Midbrain (tissue), 1 donor: ENCODE data around the gene TECR.
A peak's percentile ranks its signal among the peaks of the same experiment; 100 is the strongest.
"Not testable (repeated sequence)": the region's sequence is repeated elsewhere in the genome, so short reads cannot be mapped to it uniquely, and the experiment has no call there.

Source experiments
- DNase-seq: peaks from one replicate; lab custom pipeline; 2025; lab: John Stamatoyannopoulos, UW

The TECR gene

DNA sequence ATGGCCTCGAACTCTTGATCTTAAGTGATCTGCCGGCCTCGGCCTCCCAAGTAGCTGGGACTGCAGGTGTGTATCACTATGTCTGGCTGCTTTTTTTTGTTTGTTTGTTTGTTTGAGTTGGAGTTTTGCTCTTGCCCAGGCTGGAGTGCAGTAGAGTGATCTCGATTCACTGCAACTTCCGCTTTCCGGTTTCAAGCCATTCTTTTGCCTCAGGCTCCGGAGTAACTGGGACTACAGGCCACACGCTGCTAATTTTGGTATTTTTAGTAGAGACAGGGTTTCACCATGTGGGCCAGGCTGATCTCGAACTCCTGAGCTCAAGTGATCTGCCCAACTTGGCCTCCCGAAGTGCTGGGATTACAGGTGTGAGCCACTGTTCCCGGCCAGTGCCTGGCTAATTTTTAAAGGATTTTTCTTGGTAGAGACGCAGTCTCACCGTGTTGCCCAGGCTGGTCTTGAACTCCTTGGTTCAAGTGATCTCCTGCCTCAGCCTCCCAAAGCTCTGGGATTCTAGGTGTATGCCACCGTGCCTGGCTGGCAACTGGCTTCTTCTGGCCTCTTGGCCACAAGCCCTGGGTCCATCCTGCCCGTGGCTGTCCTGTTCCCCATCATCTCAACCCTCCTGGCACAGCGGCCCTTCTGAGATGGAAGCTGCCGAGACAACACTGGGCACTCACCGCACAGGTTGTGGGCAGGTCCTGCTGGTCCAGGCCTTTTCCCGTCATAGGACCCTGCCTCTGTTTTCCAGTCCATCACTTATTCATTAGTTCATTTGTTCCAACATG is 11.5 kb downstream of the TECR start:
- DNase-seq, result no peak

DNA sequence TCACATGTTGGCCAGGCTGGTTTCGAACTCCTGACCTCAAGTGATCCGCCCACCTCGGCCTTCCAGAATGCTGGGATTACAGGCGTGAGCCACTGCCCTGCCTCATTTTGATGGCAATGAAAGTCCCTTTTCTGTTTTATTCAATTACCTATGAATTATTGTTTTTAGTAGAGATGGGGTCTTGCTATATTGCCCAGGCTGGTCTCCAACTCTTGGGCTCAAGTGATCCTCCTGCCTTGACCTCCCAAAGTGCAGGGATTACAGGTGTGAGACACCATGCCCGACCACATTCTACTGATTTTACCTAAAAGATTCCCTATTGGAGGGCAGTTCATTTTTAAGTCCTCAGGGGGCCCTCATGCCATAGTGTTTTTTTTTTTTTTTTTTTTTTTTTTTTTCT is 12.6 kb downstream of the TECR start:
- not testable (repeated sequence) for DNase-seq

DNA sequence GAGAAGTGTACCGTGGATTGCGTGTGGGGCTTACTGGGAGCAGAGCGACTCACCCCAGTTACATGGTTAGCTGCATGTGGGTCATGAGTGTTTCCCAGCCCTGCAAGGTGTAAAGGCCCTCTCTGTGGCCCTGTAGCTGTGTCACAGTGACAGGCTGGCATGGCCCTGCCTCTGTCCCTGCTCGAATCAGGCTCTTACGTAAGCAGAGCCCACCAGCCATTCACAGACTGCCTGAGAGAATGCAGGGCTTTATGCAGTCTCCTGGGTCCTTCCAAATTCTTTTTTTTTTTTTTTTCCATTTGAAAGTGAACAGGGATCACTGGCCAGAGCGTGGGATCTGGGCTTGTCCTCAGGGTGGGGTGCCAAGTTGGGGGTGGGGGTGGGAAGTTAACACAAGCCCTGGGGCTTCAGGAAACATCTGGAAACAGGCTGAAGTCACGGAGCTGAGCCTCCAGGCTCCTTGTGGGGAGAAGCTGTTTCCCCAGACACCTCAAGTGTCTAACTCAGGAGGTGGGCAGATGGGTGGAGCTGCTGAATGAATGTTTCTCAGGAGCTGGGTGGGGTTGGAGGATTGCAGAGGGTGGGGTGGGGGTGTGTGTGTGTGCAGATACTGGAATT is 13.4 kb downstream of the TECR start:
- peak; percentile 32 for DNase-seq

DNA sequence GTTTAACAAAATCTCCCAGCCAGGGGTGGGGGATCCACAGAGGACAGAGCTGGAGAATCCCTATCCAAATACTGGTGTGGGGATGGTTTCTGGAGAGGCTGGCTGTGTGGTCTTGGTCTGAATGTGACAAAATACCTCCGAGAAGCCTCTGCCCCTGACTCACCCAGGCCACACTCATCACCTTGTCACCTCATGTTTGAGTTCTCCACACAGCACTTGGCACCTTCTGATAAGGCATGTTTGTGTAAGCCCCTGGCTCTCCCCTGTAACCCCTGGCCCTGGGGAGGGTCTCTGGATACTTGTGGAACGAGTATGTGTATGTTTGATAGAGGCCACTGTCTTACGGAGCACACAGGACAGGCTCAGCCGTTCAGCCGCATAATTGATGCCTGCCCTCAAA is 14.7 kb downstream of the TECR start:
- DNase-seq, result no peak

DNA sequence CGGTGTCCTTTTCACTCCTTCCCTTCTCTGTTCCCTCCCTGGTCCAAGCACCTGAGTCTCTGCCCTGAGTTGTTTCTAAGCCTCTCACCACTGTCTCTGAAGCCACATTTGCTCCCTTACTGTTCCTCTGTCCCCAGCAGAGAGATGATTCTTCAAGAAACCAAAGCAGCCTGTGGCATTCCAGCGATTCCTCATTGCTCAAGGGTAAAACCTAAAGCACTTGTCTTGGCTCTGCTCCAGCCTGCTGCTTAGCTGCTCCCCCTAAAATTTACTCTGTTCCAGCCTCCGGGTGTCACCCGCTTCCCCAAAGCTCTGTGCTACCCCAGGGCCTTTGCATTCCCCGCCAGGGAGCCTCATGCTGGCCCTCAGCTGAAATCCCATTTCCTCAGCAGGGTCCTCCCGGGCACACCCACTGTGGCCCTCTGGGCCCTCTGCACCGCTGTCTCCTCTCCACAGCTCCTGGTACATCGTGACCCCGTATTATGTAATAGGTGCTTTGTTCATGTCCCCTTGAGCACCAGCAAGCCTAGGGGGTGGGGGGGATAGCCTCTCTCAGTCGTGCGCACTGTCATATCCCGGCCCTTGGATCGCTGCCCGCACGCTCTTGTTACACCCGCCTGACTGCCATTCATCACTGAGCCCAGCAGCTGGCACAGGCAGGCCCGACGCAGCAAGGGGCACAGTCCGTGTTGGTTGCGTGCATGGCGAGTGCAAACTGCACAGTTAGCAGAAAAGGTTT is 15.8 kb downstream of the TECR start:
- DNase-seq, result peak; percentile 94

DNA sequence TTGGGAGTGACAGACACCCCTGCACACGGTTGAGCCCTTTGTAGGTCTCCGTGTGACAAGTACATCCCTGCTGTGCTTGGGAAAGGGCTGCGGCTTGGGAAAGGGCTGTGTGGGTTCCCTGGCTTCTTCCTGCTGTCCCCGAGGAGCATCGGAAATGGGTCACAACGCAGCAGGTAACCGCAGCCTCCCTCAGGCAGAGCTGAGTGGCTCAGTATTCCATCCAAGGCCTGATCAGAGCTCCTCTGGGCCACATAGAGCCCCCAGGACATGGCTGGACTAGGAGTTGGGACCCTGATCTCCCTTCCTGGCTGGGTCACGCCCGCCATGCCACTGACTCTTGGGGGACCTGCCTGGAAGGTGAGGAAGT is 16.3 kb downstream of the TECR start:
- no peak for DNase-seq

DNA sequence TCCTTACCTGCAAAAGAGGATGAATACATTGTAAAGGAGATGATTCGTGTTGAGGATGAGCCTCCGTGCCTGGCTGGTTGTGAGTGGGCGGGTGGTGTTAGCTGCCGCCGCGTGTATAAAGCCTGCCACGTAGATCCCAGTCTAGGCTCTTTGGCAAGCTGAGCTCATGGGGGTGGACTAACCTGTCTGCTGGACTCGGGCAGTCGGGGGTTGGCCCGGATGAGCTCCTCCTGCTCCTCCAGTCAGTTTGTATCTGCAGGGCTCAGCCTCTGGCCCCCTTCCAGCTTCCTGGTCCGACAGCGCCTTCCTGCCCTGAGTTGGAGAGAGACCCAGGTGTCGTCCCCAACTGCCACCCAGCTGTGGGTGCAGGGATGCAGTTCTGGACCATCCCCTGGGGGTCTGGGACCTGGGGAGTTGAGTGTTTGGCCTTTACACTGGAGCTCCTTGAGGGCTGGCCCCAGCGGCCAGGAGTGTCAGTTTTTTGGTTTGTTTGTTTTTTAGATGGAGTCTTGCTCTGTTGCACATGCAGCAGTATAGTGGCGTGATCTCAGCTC is 20.9 kb downstream of the TECR start:
- no peak for DNase-seq

DNA sequence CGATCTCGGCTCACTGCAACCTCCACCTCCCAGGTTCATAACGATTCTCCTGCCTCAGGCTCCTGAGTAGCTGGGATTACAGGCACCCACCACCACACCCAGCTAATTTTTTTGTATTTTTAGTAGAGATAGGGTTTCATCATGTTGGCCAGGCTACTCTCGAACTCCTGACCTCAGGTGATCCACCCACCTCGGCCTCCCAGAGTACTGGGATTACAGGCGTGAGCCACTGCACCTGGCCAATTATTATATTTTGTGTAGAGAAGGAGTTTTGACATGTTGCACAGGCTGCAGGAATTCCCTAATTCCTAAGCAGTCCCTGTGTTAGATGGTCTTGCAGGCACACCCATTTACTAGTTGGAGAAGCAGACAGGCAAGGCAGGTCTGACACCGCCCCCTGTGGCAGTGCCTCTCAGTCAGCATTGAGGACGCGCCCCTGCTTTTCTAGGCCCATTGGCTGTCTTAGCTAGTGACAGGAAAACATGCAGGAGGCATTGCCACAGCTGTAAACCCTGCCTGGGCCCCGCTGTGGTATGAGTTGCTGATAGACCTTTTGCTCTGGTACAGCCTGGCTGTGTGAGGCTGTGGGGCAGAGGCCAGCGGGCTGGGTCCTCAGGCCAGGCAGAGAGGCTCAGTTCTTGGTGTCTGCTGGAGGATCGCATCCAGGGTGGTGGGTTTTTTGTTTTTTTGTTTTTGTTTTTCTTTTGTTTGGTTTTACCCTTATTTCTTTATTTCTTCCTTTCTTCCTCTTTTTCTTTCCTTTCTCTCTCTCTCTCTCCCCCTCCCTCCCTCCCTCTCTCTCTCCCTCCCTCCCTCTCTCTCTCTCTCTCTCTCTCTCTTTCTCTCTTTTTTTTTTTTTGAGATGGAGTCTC is 22.0 kb downstream of the TECR start:
- peak; percentile 30 for DNase-seq

DNA sequence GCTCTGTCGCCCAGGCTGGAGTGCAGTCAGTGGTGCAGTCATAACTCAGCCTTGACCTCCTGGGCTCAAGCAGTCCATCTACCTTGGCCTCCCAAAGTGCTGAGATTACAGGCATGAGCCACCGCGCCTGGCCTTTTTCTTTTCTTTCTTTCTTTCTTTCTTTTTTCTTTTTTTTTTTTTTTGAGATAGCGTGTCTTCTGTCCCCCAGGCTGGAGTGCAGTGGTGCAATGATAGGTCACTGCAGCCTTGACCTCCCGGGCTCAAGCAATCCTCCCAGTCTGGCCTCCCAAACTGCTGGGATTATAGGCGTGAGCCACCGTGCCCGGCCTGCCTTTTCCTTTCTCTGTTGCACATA is 22.6 kb downstream of the TECR start:
- DNase-seq, result not testable (repeated sequence)

DNA sequence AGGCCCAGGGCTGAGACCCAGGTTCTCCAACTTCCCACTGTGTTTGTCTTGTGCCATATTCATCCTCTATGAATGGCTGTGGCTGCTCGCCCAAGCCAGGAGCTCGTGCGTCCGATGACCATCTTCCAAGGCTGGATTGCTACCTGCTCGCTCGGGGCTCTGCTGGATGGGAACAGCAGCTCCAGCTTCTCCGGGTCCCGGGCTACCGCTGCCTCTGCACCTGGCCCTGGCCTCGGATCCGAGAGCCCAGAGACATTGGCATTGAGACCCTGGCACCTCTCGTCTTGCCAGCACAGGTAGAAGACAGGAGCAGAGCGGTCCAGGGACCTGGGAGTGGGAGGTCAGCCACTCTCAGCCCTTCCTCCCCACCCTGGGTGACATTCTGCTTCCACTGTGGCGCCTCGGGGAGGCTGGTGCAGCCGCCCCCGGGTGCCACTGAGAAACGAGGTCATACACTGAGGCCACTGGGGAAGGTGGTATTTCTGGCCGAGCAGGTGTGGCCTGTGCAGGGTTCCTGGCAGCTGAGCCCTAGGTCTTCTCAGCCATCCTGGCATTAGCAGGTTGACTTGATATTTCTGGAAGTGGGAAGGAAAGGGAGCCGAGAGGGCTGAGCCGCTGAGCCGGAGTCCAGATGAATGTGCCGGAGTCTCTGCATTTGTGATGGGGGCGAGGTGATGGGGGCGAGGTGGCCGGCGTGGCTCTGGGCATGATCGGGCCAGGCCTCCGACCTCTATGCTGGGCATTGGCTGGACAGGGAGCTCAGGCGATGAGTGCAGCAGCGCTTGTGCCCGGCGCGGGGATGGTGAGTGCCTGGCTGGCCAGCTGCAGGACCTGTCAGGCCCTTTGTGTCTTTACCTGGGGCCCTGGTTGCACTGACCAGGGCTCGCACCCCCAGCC is 23.9 kb downstream of the TECR start:
- no peak for DNase-seq

DNA sequence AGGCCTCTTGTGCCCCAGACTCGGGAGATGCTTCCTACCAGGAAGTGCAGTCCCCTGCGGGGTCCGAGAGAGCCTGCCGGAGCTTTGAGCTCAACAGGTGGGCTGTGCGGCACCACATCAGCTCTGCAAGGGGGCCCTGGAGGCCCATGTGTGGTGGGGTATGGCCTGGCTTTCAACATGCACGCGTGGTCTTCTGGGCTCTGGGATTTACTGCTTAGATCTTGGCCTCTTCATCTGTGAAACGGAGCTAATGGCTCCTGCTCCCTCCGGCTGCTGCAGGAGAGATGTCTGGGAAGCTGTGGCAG is 24.5 kb downstream of the TECR start:
- no peak for DNase-seq

DNA sequence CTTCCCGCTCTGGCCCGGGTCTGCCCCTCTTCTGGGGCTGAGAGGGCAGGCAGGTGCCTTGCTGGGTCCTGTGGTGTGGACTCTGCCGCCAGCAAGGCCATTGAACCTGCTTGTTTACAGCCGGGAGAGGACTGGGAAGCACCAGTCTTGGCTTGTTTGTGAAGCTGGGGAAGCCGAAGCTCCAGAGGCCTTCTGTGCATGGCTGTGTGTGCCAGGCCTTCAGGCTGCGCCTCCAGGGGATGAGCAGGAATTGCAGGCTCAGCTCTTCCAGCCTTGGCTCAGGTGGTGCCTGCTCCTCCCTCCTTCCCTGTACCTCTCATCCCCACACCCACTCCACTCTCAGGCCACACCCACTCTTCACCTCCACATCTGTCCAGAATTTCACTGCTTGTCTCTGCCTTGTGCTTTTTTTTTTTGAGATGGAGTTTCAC is 25.0 kb downstream of the TECR start:
- peak; percentile 53 for DNase-seq

DNA sequence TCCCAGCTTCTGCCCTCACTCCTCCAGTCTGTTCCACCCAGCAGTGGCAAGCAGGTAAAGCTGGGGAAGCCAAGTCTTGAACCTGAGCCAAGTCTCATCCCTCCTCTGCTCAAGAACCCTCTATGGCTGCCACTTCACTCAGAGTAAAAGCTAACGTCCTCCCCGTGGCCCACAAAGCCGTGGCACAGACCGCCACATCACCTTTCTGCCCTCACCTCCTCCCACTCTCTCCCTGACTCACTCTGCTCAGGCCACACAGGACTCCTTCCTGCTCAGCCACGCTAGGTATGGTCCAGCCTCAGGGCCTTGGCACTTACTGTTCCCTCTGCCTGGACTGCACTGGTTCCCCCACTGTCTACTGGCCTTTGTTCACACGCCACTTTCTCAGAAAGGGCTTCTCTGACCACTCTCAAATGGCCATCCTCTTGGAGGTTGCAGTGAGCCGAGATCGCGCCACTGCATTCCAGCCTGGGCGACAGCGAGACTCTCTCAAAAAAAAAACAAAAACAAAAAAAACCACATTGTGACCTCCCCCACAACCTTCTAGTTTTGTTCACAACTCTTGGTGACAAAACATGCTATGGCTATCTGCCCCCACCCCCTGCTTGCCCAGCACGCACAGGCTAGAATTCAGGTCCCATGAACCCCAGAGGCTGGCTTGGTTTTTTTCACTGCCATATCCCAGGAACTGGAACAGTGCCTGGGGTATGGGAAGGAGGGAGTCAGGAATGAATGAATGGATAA is 26.7 kb downstream of the TECR start:
- DNase-seq, result no peak

DNA sequence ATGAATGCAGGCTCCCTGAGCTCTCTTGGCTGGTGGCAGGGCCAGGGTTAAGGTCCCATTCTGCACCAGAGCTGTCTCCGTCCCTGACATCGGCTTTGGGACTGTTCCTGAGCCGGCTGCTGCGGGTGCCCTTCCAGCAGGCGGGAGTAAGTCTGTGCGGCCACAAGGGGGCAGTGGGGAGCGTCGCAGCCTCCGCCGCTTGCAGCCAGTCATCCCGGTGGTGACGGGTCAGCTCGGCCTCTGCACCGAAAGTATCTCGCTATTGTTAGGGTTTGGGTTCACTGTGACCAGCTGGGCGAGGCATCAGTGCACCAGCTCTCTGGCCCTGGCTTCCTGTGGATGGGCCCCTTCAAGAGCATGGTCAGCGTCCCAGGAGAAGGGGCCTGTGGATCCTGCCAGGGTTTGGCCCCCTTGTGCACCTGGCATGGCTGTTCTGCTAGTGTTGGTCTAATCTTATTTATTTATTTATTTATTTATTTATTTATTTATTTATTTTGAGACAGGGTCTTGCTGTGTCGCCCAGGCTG is 27.3 kb downstream of the TECR start:
- peak; percentile 85 for DNase-seq

DNA sequence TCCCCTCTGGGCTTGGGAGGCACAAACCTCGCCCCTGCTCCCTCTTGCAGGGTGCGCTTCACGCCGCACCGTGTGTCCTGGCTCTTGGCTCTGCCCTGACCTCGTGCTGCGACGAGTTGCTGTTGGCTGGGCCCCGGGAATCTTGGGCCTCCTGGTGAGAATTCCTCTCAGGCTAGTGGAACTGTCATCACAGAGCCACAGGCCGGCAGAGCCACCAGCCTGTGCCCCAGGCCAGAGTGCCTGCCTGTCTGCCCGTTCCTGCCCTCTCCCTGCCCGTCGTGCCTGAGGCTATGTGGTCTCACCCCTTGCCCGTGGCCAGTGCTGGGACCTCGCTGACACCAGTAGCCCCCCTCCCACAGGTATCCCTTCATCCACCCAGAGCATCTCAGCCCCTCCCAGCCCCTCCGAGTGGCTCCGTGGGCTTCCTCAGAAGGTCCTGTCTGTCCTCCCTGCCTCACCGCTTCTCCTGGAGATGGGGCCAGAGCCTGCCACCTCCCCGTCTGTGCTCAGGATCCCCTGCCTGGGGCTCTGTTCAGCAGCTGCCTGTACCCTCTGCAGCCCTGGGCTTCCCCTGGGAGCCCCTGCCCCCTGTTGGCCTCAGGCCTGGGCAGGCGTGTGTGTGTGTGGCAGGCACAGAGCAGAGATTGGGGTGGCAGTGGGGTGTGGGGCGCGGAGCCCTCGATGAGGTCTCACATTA is 29.1 kb downstream of the TECR start:
- DNase-seq, result no peak

DNA sequence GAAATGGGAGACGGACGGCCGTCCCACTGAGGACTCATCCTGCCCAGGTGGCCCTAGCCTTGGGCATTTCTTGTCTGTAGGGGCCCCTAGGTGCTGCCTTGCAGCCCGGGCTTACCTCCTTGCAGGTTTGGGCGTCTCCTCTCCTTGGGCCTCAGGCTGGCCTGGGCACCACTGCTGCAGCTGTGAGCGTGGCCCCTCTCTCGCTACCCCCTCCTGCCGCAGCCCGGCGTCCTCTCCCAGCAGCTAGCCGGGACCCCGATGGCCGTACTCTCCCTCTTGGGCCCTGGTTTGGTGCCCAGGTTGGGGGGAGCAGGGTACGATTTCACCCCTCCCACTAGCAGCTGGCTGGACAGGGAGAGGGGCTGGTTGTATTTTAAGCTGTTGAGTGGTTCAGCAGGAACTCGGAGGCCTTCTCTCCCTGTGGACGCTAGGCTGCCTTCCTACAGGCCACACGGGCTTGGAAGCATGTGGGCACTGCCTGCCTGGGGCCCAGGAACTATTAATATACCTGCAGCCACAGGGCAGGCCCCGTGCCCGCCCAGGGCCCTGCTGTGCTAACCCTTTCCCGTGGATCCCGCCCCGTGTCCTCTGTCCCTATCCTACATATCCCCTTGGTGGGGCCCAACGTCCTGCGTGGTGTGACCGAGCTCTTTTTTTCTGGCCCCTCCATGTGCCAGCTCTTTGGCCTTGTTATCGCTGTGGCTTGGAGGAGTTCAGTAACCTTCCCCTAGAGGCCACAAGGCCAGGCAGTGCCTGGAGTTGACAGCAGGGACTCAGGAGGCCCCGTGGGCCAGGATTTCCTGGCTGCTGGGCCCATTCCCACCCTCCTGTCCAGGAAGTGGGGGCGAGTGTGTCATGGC is 30.8 kb downstream of the TECR start:
- no peak for DNase-seq

DNA sequence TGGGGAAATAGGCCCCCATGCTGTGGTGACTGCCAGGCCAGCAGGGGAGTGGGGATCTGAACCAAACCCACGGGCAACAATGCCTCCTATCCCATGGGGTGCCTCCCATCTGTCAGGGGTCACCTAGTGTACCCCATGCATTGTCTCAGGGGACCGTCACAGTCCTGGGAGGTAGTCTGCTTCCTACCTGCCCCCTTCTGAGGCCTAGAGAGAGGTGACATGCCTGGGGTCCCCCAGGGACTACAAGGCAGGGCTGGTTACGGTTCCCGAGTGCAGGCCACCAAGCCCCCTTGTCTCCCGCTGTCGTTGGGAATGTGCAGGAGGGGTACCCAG is 31.3 kb downstream of the TECR start:
- DNase-seq, result no peak

DNA sequence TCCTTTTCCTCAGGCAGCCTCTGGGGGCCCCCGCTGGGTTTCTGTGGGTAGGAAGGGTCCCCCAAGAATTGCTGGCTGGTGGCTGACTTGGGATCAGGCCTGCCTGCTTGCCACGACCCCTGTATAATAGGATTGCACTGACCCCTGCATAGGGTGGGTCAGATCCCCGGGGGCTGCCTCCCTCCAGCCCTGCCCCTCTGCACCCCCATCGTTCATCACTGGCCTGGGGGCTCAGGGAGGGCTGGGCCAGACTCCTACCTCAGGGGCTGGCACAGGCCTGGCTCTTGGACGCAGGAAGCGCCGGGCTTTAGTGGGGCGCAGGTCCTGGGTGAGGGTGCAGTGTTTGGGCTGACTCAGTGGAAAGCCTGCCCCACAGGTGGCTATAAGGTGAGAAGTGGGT is 31.9 kb downstream of the TECR start:
- DNase-seq, result no peak
